Iris pigment epithelial cell (primary cell): Measurements from ENCODE around the gene ASPDH.

Source experiments
- DNase-seq: peaks from one replicate; pipeline ENCODE4 v3.0.0-alpha.2; 2011; ENCODE audit warnings: low read depth

ASPDH gene

GRCh38 chr19:50477751-50478515 is 35.8 kb downstream of the ASPDH start:
- DNase-seq, result no peak

- DNase-seq, result no peak
Measured at GRCh38 chr19:50476907-50477238, 36.8 kb downstream of the ASPDH start.

DNA sequence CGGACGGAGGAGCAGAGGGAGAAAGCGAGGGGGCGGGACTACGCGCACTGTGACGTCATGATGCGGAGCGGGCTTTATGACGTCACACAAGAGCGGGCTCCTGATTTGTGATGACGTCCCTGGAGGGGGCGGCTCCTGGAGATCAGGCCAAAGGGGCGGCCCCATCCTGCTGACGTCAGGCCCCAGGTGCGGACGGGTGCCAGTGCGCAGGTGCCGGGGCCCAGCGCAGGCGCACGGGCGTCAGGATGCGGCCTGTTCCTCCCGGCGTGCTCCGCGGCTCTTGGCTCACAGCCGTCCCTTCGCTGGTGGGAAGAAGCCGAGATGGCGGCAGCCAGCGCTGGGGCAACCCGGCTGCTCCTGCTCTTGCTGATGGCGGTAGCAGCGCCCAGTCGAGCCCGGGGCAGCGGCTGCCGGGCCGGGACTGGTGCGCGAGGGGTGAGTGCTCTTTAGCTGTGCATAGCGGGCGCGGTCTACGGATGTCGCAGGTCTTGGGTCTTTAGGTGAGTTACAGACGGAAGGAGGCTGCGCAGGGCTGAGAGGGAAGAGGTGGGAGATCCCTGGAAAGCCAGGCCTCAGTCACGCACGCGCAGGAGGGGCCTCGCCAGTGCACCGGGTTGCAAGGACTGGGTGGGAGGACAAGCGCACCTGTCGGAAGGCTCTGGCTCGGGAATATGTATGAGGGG is 37.3 kb downstream of the ASPDH start, which contains the start of the genes EMC10 and GARIN5A:
Gene EMC10, plus strand, starts transcription at position 284 of the 683 bp plus-strand sequence. Its CDS starts 38 bp downstream, at position 322.
Gene GARIN5A, minus strand, starts transcription at position 625 of the 683 bp plus-strand sequence. Its CDS starts 460 bp downstream, at position 165.
- DNase-seq, result peak; percentile 97

DNA sequence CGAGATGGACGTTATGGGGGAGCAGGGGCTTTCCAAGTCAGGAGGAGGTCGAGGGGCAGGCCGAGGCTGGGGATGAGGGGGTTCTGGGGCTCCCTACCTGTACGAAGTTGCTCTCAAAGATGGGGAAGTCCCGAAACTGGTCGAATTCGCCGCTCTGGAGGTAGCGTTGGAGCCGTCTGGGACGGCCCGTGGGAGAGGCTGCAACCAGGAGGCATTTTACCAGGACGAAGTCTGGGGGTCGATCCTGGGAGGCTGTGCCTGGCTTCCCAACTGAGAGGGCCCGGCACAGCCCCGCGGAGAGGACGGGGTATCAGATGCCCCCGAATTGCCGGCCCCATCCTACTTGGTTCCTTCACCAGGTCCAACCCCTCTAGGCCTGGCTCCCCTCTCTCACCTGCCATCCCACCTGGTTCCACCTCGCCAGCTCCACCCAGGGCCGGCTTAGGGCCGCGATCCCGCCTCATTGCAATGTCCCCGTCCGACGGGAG is 37.9 kb downstream of the ASPDH start:
- DNase-seq, result no peak

GRCh38 chr19:50475101-50475568 is 38.6 kb downstream of the ASPDH start:
- no peak for DNase-seq

GRCh38 chr19:50473336-50473735 is 40.4 kb downstream of the ASPDH start:
- peak; percentile 23 for DNase-seq

DNA sequence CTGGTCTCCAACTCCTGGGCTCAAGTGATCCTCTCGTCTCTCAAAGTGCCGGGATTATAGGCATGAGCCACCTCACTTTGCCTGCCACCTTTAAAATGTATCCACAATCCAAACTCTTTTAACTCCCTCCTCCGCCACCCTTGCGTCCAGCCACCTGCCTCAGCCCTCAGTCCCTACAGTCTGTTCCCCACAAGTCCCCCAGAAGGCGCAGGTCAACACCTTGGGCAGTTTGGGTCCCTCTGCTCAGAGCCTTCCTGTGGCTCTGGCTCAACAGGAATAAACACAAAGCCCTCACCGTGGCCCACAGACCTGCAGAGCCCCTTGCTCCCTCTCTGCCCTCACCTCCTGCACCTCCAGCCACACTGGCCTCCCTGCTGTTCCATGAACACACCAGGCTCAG is 44.9 kb downstream of the ASPDH start:
- DNase-seq, result no peak

DNA sequence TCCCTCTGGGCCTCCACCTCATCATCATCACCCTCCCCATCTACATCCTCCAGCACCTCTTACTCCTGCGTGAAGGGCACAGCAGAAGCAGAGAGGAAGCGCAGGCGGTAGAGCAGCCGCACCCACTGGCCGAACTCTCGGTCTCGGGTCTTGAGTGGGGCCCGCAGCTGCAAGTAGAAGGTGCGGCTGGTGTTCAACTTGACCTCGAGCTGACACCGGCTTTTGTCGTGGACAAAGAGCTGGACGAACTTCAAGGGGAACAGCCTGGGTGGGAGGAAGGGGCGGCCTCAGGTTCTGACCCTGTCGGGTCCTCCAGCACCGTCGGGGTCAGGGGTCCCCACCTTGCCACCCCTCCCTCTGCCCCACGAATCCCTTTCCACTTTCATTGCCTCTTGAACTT is 46.1 kb downstream of the ASPDH start:
- DNase-seq, result no peak

GRCh38 chr19:50466706-50467039 is 47.0 kb downstream of the ASPDH start:
- DNase-seq, result no peak

GRCh38 chr19:50465986-50466705 is 47.6 kb downstream of the ASPDH start:
- no peak for DNase-seq

DNA sequence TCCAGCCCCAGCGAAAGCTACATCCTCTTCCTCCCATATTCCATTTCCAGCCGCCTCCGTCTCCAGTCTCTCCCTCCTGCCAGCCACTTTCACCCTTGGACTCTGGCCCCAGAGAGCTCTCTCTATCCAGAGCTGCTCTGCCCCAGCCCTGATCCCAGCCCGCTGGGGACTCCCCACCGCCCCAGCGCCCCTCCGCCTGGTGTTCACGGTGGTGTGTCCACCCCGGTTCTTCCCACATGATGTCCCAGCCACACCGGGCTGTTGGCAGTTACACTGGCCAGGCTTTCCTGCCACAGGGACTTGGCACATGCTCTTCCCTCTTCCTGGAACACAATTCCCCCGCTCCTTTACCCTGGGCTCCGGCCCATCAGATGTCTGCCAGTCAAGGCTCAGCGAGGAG is 48.7 kb downstream of the ASPDH start:
- DNase-seq, result no peak

DNA sequence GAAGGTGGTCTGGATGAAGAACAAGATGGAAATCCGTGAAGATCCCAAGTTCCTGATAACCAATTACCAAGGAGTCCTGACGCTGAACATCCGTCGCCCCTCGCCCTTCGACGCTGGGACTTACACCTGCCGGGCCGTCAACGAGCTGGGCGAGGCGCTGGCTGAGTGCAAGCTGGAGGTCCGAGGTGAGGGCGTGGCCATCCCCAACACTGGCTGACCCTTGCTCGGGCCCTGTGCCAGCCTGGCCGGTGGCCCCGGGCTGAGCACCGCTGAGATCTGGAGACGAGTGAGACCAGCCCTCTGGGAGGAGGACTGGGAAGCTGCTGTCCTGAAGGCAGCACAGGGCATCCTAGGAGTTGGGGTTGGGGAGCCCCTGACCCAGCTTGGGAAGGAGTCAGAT is 49.4 kb downstream of the ASPDH start:
- DNase-seq, result no peak

DNA sequence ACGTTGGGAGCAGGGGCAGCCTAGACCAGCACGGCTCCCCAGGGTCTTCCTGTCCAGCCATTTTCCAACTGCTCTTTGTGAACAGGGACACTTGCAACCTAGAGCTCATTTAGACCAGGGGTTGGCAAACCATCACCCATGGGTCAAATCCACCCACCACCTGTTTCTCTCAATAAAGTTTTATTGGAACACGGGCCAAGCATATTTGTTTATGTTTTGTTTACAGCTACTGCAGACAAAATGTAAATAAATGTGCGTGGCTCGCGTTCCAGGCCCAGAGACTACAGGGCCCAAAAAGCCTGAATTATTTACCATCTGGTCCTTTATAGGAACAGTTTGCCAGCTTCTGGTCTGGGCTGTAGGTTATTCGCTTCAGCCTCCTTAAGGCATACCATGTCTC is 50.7 kb downstream of the ASPDH start:
- DNase-seq, result no peak
